Activated CD4-positive, alpha-beta T cell treated with anti-CD3 and anti-CD28 coated beads, Interleukin-2, amount 50 U/mL, for 1 hour (primary cell): Measurements from ENCODE around the gene RAB30.
"Not testable (repeated sequence)": the region's sequence is repeated elsewhere in the genome, so short reads cannot be mapped to it uniquely, and the experiment has no call there.

ENCODE experiments used
- DNase-seq: peaks from one replicate; pipeline ENCODE4 v3.0.0-alpha.2; 2020

RAB30 gene

GRCh38 chr11:83035070-83035854 lies 36.4 kb downstream of the RAB30 start:
- DNase-seq, result no peak

DNA sequence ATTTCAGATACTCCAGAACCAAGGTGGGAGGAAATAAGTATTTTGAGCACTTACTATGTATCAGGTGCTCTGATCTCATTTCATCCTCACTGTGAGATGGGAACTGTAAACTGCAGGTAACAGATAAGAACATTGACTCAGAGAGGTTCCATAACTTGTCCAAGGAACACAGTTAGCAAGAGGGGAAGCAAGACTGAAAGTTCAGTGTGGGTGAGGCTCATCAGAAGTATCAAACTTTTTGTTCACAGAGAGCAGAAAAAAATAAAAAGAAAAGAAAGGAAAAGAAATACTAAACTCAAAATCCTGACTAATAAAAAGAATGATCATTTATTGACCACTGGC lies 37.1 kb downstream of the RAB30 start:
- DNase-seq, result no peak

DNA sequence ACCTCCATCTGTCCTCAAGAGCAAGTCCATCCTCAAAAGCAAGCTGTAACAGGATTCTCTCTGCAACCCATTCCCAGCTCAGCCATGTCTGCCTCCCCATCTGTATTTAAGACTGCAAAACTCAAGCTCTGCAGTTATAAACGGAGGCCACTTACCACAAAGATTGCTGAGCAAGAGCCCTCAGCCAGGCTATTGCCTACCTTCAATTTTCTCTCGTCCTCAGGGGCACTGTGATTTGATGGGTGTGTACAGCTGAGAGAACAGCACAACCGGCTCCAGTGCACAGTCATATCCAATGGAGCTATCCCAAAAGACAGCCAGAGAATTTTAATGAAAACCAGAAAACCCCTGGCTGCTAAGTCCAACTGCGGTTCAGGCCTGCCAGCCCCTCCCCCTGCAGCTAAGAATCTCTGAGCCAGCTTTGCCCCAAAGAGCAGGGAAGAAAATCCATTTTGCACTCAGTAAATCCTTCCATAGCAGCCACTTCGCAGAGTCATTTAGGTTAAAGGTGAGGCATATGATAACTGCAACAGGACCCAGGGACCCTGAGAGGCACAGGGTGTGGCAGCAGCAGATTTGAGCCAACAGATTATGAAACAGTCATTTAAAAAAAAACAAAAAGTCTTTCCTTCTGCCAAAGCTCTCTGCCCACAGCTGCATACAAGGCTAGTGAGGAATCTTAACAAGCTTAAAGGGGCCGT lies 37.6 kb downstream of the RAB30 start:
- no peak for DNase-seq

DNA sequence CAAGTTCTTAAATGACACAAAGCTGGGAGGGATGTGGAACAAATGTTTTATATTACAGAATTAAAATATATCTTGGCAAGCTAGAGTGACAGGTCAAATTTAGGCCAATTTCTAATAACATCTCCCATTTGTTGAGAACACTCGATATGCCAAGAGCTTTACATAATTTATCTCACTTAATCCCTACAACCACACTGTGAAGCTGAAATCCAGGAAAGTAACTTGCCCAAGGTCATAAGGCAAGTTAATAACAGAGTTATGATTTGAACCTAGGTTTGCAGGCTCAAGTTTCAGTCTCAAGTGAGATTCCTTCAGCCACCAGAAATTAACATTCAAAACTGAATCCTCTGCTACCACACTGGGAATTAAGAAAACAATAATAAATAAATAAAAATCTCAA lies 38.3 kb downstream of the RAB30 start:
- no peak for DNase-seq

DNA sequence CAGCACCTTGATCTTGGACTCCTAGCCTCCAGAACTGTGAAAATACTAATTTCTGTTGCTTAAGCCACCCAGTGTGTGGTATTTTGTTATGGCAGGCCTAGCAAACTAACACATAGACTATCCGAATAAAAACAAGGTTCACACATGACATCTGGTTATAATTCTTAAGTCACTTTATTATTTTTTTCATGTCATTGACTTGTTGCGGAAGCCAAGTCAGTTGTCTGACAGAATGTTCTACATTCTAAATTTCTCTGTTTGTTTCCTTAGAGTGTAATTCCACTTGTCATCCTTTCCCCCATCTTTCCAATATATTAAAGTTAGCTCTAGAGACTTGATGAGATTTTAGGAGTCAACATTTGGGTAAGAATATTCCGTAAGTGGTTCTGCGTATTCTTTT lies 40.6 kb downstream of the RAB30 start:
- DNase-seq, result no peak

DNA sequence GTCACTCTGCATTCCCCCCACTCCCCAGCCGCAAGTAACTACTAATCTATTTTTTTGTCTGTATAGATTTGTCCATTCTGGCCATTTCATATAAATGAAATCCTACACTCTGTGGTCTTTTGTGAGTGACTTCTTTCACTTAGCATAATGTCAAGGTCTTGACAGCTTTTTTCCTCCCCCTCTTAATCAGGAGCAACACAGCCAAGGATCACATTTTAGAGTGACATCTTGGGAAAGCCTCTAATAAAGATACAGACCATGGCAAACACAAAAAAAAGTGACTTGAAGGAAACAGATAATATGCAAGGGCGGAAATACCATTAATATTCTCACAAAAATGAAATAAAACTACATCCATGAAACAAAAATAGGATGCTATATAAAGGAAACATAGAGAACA lies 43.9 kb downstream of the RAB30 start:
- no peak for DNase-seq

DNA sequence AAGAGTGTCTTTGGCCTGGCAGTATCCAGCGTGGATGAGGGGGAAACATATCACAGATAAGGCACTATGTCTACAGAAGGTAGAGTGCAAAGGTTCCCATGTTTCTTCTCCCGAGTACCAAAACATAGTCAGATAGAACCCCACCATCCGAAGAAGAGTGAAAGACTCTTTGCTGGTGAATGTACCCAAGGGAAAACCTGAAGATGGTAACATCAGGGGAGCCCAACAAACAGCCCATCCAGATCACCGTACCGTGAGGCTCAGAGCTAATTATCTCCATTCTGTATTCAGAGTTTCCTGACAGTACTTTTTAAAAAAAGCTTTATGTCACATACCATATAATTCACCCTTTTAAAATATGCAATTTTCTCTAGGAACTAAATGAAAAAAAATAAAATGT lies 44.4 kb downstream of the RAB30 start:
- DNase-seq, result no peak

- no peak for DNase-seq
These were observed 45.5 kb downstream of the RAB30 start for GRCh38 chr11:83026229-83026628.

- no peak for DNase-seq
These were observed 46.4 kb downstream of the RAB30 start for GRCh38 chr11:83025267-83025704.

DNA sequence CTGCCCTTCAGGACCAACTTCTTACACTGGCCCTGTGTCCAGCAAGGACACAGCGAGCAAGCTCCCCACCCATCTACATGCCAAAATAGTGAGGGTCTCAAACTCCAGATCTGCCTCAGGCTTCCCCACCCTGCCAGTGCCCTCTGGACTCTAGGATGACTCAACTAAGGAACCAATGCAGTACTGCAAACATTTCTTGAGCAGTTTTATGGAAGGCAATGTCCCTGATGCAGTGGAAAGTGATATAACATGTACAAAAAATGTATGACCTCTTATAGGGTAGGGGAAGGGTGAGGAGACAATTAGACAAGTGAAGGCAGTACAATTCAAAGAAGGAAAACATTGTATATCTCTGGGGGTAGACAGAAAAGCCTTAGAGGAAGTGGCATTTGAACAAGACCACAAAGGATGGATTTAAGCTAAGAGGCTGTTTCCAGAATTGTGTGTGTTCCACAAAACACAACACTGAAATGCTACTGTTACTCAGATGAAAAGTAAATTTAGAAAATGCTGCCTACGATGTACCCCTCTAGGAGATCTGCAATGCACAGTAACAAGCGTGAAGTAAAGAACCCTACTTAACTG lies 47.3 kb downstream of the RAB30 start:
- no peak for DNase-seq

DNA sequence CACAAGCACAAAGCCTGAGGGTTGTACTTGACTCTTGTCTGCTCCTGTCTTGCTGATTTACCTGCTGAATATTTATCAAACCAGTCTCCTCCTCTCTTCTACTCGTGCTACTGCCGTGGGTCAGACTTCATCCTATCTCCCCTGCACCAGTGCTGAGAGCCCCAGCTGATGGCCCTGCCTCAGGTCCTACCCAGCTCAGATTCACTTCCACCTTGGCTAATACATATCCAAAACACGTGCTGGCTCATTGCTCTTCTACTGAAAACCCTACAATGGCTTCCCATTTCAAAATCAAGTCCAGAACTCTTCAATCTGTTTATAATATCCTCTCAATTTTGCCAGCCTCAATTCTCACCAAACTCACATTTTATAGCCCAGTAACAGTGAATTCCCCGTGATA lies 48.3 kb downstream of the RAB30 start:
- no peak for DNase-seq

DNA sequence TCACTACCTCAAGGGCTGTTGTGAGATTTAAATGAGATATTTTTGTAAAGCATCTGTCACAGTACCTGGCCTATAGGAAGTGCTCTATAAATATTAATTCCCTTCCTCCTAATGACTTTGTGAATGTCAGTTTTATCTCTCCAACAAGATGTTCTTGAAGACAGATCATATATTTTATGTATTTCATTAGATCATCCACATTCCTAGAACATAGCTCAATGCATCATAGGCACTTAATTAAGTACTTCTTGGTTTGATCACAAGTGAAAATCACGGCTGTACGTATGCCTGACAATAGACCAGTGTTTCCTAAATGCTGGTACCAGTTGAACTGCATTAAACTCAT lies 49.9 kb downstream of the RAB30 start:
- no peak for DNase-seq

GRCh38 chr11:83020942-83021779 lies 50.5 kb downstream of the RAB30 start:
- no peak for DNase-seq

DNA sequence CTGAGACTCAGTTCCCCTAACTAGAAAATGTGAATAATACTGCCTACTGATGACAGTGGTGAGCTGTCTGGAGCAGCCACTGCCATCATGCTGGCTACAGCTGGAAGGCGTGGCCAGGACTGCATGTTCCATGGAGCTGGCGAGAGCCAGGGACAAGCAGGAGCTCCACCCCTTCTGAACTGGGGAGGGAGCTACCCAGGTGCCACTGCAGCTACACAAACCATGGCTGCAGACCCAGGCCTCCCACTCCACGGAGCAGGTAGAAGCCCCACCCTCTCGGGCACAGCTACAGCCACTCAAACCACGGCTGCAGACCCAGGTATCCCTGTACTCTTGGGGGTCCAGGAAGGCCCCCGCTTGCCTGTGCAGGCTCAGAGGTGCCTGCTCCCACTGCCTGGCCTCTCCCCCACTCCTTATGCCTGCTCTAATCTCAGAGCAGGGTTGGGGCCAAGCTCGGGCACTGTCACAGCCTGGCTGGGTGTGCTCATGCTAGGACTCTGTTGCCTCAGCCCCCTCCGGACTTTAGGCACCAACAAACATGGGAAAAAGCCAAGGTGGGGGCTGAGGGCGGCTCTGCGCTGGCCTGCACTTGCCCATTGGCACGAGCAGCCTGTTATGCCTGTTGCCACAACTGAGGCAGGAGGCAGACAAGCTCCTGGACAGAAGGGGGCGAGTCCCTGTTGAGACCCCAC lies 51.7 kb downstream of the RAB30 start:
- no peak for DNase-seq

DNA sequence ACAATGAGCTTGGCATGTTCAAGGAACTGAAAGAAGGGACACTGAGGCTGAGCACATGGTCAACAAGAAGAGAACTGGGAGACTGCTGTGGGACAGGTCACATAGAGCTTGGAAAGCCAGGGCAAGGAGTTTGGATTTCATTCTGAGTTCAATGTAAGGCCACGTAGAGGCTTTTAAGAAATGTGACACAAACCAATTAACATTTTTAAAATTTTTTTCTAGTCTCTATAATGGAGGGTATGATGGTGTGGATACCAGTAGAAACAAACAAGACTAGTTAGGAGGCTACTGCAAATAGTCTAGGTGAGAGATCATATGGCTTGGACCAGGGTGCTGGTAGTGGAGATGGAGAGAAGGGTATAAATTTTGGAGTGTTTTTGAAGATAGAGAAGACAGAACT lies 56.7 kb downstream of the RAB30 start:
- no peak for DNase-seq

DNA sequence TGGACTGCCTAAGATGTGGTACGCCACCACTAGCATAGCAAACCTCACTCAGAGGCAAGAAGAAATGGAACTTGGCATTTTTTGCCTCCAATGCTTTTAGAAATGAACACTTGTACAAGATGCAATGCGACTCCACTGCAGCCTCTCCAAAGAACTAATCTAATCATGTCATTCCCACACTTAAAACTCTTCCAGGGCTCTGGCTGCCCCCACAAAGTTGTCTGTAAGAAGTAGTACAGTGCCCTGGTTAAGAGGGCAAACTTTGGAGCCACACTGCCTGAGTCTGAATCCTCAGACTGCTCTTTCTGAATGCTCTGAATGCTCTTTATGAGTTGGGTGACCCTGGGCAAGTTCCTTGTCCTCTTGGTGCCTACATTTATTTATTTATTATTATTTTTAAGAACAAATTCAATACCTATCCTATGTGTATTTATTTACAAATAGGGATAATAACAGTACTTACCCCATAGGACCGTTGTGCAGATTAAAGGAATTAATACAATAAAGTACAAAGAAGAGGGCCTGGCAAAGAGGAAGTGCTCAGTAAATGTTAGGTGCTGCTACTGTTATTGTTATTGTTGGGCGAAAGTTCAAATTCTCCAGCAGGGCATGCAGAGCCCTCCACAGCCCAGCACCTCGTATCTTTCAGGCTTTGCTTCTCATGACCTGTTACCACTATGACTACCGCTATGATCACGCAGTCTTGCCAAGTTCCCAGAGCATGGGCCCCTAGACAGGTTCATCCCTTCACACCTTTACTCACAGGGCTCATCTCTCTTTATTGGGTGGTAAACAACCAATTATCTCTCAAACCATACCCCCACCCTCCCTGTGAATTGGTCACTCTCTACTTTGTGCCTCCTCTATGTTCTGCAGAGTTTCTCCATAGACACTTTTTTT lies 59.3 kb downstream of the RAB30 start:
- DNase-seq, result no peak

GRCh38 chr11:83011333-83012167 lies 60.1 kb downstream of the RAB30 start:
- no peak for DNase-seq

DNA sequence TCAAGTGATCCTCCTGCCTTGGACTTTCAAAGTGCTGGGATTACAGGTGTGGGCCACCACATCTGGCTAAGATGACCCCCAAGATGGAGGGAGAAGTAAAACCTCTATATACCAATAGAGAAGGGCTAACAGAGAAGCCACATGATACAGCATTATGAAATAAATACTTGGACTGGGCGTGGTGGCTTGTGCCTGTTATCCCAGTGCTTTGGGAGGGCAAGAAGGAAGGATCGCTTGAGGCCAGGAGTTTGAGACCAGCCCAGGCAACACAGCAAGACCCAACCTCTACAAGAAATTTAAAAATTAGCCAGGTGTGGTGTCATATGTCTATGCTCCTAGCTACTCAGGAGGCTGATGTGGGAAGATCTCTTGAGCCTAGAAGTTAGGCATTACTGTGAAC lies 61.7 kb downstream of the RAB30 start:
- DNase-seq, result no peak

DNA sequence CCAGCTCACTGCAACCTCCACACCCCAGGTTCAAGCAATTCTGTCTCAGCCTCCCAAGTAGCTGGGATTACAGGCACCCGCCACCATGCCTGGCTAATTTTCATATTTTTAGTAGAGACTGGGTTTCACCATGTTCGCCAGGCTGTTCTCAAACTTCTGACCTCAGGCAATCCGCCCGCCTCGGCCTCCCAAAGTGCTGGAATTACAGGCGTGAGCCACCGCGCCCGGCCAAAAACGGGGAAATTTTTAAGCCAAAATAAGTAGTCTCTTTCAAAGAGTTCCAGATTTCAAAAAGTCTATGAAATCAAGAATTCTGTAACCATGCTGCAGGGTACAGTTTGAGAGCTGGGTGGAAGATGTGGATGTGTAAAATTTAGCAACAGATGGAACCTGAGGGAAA lies 62.6 kb downstream of the RAB30 start:
- not testable (repeated sequence) for DNase-seq

DNA sequence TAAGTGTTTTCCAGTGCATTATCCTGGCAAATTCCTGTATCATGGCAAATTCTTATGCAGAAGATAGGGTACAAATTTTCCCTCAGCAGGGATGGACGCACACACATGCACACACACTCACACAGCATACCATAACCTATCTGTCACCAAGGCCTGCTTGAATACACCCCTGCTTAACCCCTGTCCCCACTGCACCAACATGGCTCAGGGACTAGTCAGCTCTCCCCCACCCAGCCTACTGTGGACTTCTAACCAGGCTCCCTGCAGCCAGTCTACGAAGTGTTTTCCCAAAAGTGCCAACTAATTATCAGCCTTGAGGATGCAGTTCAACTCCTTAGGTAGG lies 63.1 kb downstream of the RAB30 start:
- DNase-seq, result no peak
